Measurements from ENCODE around the gene RASA2.
A peak's percentile ranks its signal among the peaks of the same experiment; 100 is the strongest.

RASA2 gene

GRCh38 chr3:141449424-141449823 is 37.4 kb upstream of the RASA2 start:
- Histone ChIP-seq H3K4me2 (no peak overlapping the region), H3K27me3 (ENCODE audit: insufficient read depth, low read depth) (no peaks in the 10 kb centered on the region), H3K4me3 (IDR thresholded peaks at IDR 0.05; ENCODE audit: insufficient read depth, low read depth, low read length) (no peak overlapping the region), H2AFZ (ENCODE audit: low read depth) (no peak overlapping the region), H3K36me3 (ENCODE audit: insufficient read depth) (peaks cover 17% of the 10 kb centered on the region; the same call in 1 of the 2 replicates), H3K9ac (no peak overlapping the region), H3K27ac (no peak overlapping the region), H3K4me1 (ENCODE audit: low read depth, poor library complexity, severe bottlenecking) (peaks cover 18% of the 10 kb centered on the region), H4K20me1 (ENCODE audit: insufficient read depth) (peaks cover 19% of the 10 kb centered on the region), H3K79me2 (ENCODE audit: insufficient read depth, low read depth) (peaks cover 11% of the 10 kb centered on the region; the same call in 1 of the 2 replicates)
- no peak for TF ChIP-seq CTCF (conservative IDR thresholded peaks at IDR 0.05; ENCODE audit: low read depth, low read length)

- Histone ChIP-seq H3K27me3 (ENCODE audit: insufficient read depth, low read depth) (no peaks in the 10 kb centered on the region), H3K4me3 (IDR thresholded peaks at IDR 0.05; ENCODE audit: insufficient read depth, low read depth, low read length) (no peak overlapping the region), H3K36me3 (ENCODE audit: insufficient read depth) (peaks cover 3% of the 10 kb centered on the region; the same call in 1 of the 2 replicates), H3K9ac (no peak overlapping the region), H2AFZ (ENCODE audit: low read depth) (no peak overlapping the region), H3K79me2 (ENCODE audit: insufficient read depth, low read depth) (0 out of 2 replicates have a peak, but pooled peaks cover 4% of the 10 kb centered on the region), H3K4me1 (ENCODE audit: low read depth, poor library complexity, severe bottlenecking) (peaks cover 16% of the 10 kb centered on the region), H3K27ac (no peak overlapping the region), H4K20me1 (ENCODE audit: insufficient read depth) (peaks cover 6% of the 10 kb centered on the region), H3K4me2 (no peak overlapping the region)
- no peak for TF ChIP-seq CTCF (conservative IDR thresholded peaks at IDR 0.05; ENCODE audit: low read depth, low read length)
Observed at GRCh38 chr3:141450727-141451375, 36.0 kb upstream of the RASA2 start.

- no peaks in the 10 kb centered on the region for H3K36me3 ChIP-seq (ENCODE audit: insufficient read depth)
- peaks cover 16% of the 10 kb centered on the region for H3K4me1 ChIP-seq (ENCODE audit: low read depth, poor library complexity, severe bottlenecking)
- H3K4me3 ChIP-seq (IDR thresholded peaks at IDR 0.05; ENCODE audit: insufficient read depth, low read depth, low read length) = no peak overlapping the region
- H3K27ac ChIP-seq = no peak overlapping the region
- no peaks in the 10 kb centered on the region for H3K27me3 ChIP-seq (ENCODE audit: insufficient read depth, low read depth)
- no peak overlapping the region for H2AFZ ChIP-seq (ENCODE audit: low read depth)
- H3K79me2 ChIP-seq (ENCODE audit: insufficient read depth, low read depth) = no peaks in the 10 kb centered on the region
- H4K20me1 ChIP-seq (ENCODE audit: insufficient read depth) = no peaks in the 10 kb centered on the region
- peak; percentile 59 for TF ChIP-seq CTCF (conservative IDR thresholded peaks at IDR 0.05; ENCODE audit: low read depth, low read length)
- H3K9ac ChIP-seq = no peak overlapping the region
- H3K4me2 ChIP-seq = no peak overlapping the region
Observed at GRCh38 chr3:141452045-141452444, 34.8 kb upstream of the RASA2 start.

GRCh38 chr3:141452773-141453172 is 34.1 kb upstream of the RASA2 start:
- peaks cover 16% of the 10 kb centered on the region for H3K4me1 ChIP-seq (ENCODE audit: low read depth, poor library complexity, severe bottlenecking)
- H2AFZ ChIP-seq (ENCODE audit: low read depth) = no peak overlapping the region
- TF ChIP-seq CTCF (conservative IDR thresholded peaks at IDR 0.05; ENCODE audit: low read depth, low read length) = no peak
- no peaks in the 10 kb centered on the region for H3K79me2 ChIP-seq (ENCODE audit: insufficient read depth, low read depth)
- H3K27me3 ChIP-seq (ENCODE audit: insufficient read depth, low read depth) = no peaks in the 10 kb centered on the region
- no peaks in the 10 kb centered on the region for H4K20me1 ChIP-seq (ENCODE audit: insufficient read depth)
- H3K9ac ChIP-seq = no peak overlapping the region
- no peaks in the 10 kb centered on the region for H3K36me3 ChIP-seq (ENCODE audit: insufficient read depth)
- no peak overlapping the region for H3K27ac ChIP-seq
- H3K4me3 ChIP-seq (IDR thresholded peaks at IDR 0.05; ENCODE audit: insufficient read depth, low read depth, low read length) = no peak overlapping the region
- no peak overlapping the region for H3K4me2 ChIP-seq
